ENCODE measurements around the gene SLU7. TPM values are rescaled to one million over a fixed set of nuclear protein-coding genes. Genes with fewer than 3 reads are reported as not detected.

SLU7 gene
- total and polyA plus RNA-seq, 9 of the 15 experiments (the other 6 are each of a cell fraction or from before 2014, with no cell fraction given): 42.1 to 65.7 (median 54.8) TPM

DNA sequence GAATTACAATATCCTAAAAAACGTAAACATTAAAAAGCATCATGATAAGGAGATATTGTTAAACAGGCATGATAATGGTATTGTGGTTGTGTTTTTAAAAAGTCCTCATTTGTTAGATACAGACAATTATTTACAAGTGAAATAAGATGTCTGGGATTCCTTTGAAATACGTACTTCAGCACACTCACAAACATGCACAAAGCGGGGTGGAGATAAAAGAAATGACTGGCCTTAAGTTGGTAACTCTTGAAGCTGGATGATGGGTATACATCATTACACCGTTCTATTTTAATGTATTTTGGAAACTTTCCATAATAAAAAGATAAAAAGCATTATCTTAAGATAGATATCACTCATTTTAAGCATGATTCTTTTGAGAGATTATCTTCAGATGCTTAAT lies 20.1 kb downstream of the SLU7 start (continued):
- TF ChIP-seq SAFB2 (IDR thresholded peaks at IDR 0.05; ENCODE audit: borderline replicate concordance, low read depth, low read length, severe bottlenecking) (no peak), HSF4 (CRISPR knock-in tag; IDR thresholded peaks at IDR 0.05; ENCODE audit: borderline replicate concordance) (no peak)
- TF ChIP-seq, protein P1, sequence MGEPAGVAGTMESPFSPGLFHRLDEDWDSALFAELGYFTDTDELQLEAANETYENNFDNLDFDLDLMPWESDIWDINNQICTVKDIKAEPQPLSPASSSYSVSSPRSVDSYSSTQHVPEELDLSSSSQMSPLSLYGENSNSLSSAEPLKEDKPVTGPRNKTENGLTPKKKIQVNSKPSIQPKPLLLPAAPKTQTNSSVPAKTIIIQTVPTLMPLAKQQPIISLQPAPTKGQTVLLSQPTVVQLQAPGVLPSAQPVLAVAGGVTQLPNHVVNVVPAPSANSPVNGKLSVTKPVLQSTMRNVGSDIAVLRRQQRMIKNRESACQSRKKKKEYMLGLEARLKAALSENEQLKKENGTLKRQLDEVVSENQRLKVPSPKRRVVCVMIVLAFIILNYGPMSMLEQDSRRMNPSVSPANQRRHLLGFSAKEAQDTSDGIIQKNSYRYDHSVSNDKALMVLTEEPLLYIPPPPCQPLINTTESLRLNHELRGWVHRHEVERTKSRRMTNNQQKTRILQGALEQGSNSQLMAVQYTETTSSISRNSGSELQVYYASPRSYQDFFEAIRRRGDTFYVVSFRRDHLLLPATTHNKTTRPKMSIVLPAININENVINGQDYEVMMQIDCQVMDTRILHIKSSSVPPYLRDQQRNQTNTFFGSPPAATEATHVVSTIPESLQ (CRISPR knock-in tag; IDR thresholded peaks at IDR 0.05): no peak

DNA sequence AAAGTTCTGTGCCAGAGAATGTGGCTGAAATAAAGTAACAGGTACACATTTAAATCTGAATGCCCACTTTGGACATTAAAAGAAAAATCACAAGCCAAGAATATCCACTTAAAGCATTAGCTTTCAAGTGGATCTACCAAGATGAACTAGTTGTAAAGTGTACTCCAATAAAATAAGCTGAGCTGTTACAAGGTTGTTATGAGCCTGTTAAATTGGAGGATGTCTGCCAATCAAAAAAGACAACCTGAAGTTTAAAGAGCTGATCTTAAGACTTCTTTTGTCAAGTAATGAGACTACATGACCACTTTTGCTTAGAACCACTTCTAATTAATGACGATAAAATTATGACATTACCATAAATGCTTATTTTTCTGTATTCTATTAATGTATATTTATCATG lies 21.4 kb downstream of the SLU7 start:
- Histone ChIP-seq H3K9me3 (replicated peaks; ENCODE audit: control insufficient read depth, insufficient read depth, low read depth, low read length) (no peaks in the 10 kb centered on the region), H3K27me3 (ENCODE audit: control insufficient read depth in 2 of 2, insufficient read depth in 2 of 2, low read length in 2 of 2) (no peaks in the 10 kb centered on the region), H3K79me2 (ENCODE audit: control insufficient read depth, insufficient read depth, low read length) (peaks cover 11% of the 10 kb centered on the region), H3K9ac (ENCODE audit: insufficient read depth in 1 of 2, low read depth in 2 of 2, low read length in 2 of 2) (no peak overlapping the region), H4K20me1 (replicated peaks; ENCODE audit: control insufficient read depth, insufficient read depth, low read length) (no peaks in the 10 kb centered on the region), H3K9me1 (ENCODE audit: control insufficient read depth, insufficient read depth, low read length) (no peaks in the 10 kb centered on the region), H3K4me2 (ENCODE audit: insufficient read depth, low read length) (no peak overlapping the region), H2AFZ (ENCODE audit: low read depth, low read length) (no peak overlapping the region), H3K4me1 (replicated peaks in 1 of 2; ENCODE audit: control insufficient read depth in 2 of 2, insufficient read depth in 2 of 2, low read length in 2 of 2) (no peaks in the 10 kb centered on the region; a peak in 1 of 5 replicates), H3K27ac (ENCODE audit: extremely low read depth, low read depth, low read length) (no peak overlapping the region), H3K4me3 (no peak overlapping the region), H3K36me3 (ENCODE audit: control insufficient read depth, insufficient read depth, low read length) (peaks cover 16% of the 10 kb centered on the region)
- no peak for FAIRE-seq
- CTCF ChIA-PET (ENCODE audit: low intra/inter-chr PET ratio): no interaction called here
- no peak for ATAC-seq
- POLR2A ChIA-PET: interaction anchor here (1.2 kb wide), 1 partner anchor 21 kb away, joined by 4 read pairs; the partner anchor contains the start of gene SLU7
- intact Hi-C loops (cut with micrococcal nuclease) (no loop called here), in situ Hi-C loops (cut with MboI) (no loop called here)
- WGBS (ENCODE audit: insufficient coverage, low coverage, missing lambda C conversion rate): 60% methylated on average over 1 of the region's 1 CpG
- no TSS peak for BruUV-seq (replicated peaks)
- DNase-seq (ENCODE audit: extremely low read depth in 1 of 4, low spot score in 3 of 4): no peak
- TF ChIP-seq MYC (IDR thresholded peaks at IDR 0.05; ENCODE audit: low read depth, low read length): no peak
- no peak for TF ChIP-seq MYC (CRISPR knock-in tag; IDR thresholded peaks at IDR 0.05; ENCODE audit: borderline replicate concordance, low read depth)
- no peak for TF ChIP-seq ZNF24 (IDR thresholded peaks at IDR 0.05)
- TF ChIP-seq ZNF174 (CRISPR knock-in tag; IDR thresholded peaks at IDR 0.05): no peak
- no peak for TF ChIP-seq RFX1 (IDR thresholded peaks at IDR 0.05)
- no peak for TF ChIP-seq NCOA6 (IDR thresholded peaks at IDR 0.05)
- no peak for TF ChIP-seq RBM39 (optimal IDR thresholded peaks at IDR 0.05; ENCODE audit: low read depth, low read length)
- TF ChIP-seq ETS2 (tag; IDR thresholded peaks at IDR 0.05; ENCODE audit: borderline replicate concordance, poor library complexity, severe bottlenecking): no peak
- no peak for TF ChIP-seq OTX1 (CRISPR knock-in tag; IDR thresholded peaks at IDR 0.05)
- TF ChIP-seq, protein P2, sequence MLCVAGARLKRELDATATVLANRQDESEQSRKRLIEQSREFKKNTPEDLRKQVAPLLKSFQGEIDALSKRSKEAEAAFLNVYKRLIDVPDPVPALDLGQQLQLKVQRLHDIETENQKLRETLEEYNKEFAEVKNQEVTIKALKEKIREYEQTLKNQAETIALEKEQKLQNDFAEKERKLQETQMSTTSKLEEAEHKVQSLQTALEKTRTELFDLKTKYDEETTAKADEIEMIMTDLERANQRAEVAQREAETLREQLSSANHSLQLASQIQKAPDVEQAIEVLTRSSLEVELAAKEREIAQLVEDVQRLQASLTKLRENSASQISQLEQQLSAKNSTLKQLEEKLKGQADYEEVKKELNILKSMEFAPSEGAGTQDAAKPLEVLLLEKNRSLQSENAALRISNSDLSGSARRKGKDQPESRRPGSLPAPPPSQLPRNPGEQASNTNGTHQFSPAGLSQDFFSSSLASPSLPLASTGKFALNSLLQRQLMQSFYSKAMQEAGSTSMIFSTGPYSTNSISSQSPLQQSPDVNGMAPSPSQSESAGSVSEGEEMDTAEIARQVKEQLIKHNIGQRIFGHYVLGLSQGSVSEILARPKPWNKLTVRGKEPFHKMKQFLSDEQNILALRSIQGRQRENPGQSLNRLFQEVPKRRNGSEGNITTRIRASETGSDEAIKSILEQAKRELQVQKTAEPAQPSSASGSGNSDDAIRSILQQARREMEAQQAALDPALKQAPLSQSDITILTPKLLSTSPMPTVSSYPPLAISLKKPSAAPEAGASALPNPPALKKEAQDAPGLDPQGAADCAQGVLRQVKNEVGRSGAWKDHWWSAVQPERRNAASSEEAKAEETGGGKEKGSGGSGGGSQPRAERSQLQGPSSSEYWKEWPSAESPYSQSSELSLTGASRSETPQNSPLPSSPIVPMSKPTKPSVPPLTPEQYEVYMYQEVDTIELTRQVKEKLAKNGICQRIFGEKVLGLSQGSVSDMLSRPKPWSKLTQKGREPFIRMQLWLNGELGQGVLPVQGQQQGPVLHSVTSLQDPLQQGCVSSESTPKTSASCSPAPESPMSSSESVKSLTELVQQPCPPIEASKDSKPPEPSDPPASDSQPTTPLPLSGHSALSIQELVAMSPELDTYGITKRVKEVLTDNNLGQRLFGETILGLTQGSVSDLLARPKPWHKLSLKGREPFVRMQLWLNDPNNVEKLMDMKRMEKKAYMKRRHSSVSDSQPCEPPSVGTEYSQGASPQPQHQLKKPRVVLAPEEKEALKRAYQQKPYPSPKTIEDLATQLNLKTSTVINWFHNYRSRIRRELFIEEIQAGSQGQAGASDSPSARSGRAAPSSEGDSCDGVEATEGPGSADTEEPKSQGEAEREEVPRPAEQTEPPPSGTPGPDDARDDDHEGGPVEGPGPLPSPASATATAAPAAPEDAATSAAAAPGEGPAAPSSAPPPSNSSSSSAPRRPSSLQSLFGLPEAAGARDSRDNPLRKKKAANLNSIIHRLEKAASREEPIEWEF (CRISPR knock-in tag; IDR thresholded peaks at IDR 0.05): no peak
- TF ChIP-seq MCM5 (IDR thresholded peaks at IDR 0.05; ENCODE audit: low read depth): no peak
